Adipocyte (in vitro differentiated cells): ENCODE measurements around the gene HKDC1.

Source experiments
- DNase-seq: peaks from one replicate; pipeline ENCODE4 v3.0.0-alpha.2; 2015; ENCODE audit warnings: low read depth
- H3K27me3 ChIP-seq: replicated peaks from 2 replicates; pipeline ENCODE4 v1.7.0; 2013; ENCODE audit warnings: mild to moderate bottlenecking, low read length, moderate library complexity; ENCODE audit not compliant: control insufficient read depth, insufficient read depth
- H3K36me3 ChIP-seq: 2 replicates; pipeline ENCODE4 v1.7.0; 2013; ENCODE audit warnings: low read length, mild to moderate bottlenecking, moderate library complexity; ENCODE audit not compliant: control insufficient read depth, insufficient read depth, severe bottlenecking
- H3K4me1 ChIP-seq: 2 replicates; pipeline ENCODE4 v1.7.0; 2013; ENCODE audit warnings: mild to moderate bottlenecking, low read length, moderate library complexity; ENCODE audit not compliant: control insufficient read depth, insufficient read depth
- H3K4me3 ChIP-seq: 2 replicates; pipeline ENCODE4 v1.7.0; 2013; ENCODE audit warnings: mild to moderate bottlenecking, low read length, moderate library complexity
- H3K9ac ChIP-seq: 2 replicates; pipeline ENCODE4 v1.7.0; 2013; ENCODE audit warnings: mild to moderate bottlenecking, low read length, moderate library complexity
- H3K9me3 ChIP-seq: 2 replicates; pipeline ENCODE4 v1.7.0; 2013; ENCODE audit warnings: mild to moderate bottlenecking, low read length, moderate library complexity; ENCODE audit not compliant: control insufficient read depth

The HKDC1 gene

GRCh38 chr10:69315610-69316312, 95.6 kb downstream of the HKDC1 start:
- Histone ChIP-seq H3K27me3 (no peaks in the 10 kb centered on the region), H3K9ac (no peak overlapping the region), H3K4me1 (peaks cover 39% of the 10 kb centered on the region), H3K4me3 (no peak overlapping the region), H3K36me3 (no peaks in the 10 kb centered on the region), H3K9me3 (no peaks in the 10 kb centered on the region)
- no peak for DNase-seq

- DNase-seq, result peak; percentile 40
- H3K4me3 ChIP-seq, result no peak overlapping the region
- no peaks in the 10 kb centered on the region for H3K9me3 ChIP-seq
- peak overlapping the region; percentile 17 for H3K9ac ChIP-seq
- H3K36me3 ChIP-seq, result no peaks in the 10 kb centered on the region
- H3K4me1 ChIP-seq, result peaks cover 45% of the 10 kb centered on the region
- no peaks in the 10 kb centered on the region for H3K27me3 ChIP-seq
Measured at GRCh38 chr10:69316313-69317059, 96.4 kb downstream of the HKDC1 start.
